ENCODE results near the gene SEMA3B.
A peak's percentile ranks its signal among the peaks of the same experiment; 100 is the strongest.

DNA sequence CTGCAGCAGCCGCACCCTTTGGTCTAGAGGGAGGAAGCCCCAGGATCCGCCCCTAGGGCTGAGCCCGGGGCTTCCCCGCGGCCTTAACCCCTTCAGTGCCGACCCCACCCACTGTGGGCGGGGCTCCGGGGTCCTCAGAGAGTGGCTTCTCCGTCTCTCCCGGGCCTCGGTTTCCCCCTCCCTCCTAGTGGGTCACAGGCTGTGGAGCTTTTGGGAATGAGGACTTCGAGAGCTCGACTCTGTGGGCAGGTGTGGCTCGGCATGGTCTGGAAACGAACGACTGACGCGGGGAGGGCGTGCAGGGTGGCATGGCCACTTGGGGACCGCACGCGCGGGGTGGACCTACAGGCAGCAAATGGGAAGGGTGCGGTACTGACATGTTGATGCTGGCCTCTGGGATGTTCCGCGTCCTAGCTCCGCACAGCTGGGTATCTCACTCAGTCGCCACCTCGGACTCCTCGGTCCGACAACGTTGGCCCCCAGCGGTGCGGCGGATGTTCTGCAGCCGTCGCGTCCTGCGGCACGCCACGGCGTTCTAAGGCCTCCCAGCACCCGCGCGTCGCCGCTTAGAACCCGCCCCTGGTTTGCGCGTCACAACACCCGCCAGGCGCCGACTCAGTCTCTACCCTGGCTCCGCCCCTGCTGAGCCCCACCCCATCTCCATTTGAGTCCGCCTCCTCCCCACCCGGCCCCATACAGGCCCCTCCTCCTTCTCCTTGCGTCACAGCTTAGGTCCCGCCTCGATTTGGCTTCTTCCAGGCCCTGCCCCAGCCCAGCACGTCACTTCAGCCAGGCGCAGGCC is 30.1 kb downstream of the SEMA3B start, which contains the start of the genes HYAL3 and NAA80:
- TF ChIP-seq, protein P1, sequence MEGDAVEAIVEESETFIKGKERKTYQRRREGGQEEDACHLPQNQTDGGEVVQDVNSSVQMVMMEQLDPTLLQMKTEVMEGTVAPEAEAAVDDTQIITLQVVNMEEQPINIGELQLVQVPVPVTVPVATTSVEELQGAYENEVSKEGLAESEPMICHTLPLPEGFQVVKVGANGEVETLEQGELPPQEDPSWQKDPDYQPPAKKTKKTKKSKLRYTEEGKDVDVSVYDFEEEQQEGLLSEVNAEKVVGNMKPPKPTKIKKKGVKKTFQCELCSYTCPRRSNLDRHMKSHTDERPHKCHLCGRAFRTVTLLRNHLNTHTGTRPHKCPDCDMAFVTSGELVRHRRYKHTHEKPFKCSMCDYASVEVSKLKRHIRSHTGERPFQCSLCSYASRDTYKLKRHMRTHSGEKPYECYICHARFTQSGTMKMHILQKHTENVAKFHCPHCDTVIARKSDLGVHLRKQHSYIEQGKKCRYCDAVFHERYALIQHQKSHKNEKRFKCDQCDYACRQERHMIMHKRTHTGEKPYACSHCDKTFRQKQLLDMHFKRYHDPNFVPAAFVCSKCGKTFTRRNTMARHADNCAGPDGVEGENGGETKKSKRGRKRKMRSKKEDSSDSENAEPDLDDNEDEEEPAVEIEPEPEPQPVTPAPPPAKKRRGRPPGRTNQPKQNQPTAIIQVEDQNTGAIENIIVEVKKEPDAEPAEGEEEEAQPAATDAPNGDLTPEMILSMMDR (IDR thresholded peaks at IDR 0.05): peak in 5 of 6 experiments; percentile 14 to 49 (median 43)
- peak; percentile 59 to 93 for TF ChIP-seq POLR2A (IDR thresholded peaks at IDR 0.05)
